Panc1 (cell line): ENCODE measurements around the gene ADH7. TPM values are rescaled to one million over a fixed set of nuclear protein-coding genes. Genes with fewer than 3 reads are reported as not detected.

Source experiments
- ATAC-seq: fragments of 200-7000 bp; cut with Tn5 transposase; 2 replicates; pipeline ENCODE4 v1.9.1; 2020; ENCODE audit warnings: mild to moderate bottlenecking, moderate library complexity
- BruUV-seq: library from RNA; stranded (reverse); fragments of 400-500 nt; replicated peaks from 2 replicates; lab custom pipeline; 2021; lab: Mats Ljungman, UMichigan
- CTCF ChIA-PET: fragments of 300-600 bp; sonication (Branson Sonifier 250); formaldehyde crosslinking; loops from one replicate; lab custom pipeline; 2022; ENCODE audit warnings: antibody characterized with exemption; lab: Charles Lee
- POLR2A ChIA-PET: fragments of 300-600 bp; sonication (Branson Sonifier 250); formaldehyde crosslinking; loops from one replicate; lab custom pipeline; 2022; ENCODE audit warnings: antibody characterized with exemption; lab: Charles Lee
- DNase-seq: peaks from one replicate; pipeline ENCODE4 v3.0.0-alpha.2; 2010; ENCODE audit warnings: low read depth, low spot score
- H3K27ac ChIP-seq: 2 replicates; pipeline ENCODE4 v1.5.1; 2011; ENCODE audit warnings: mild to moderate bottlenecking, low read length, inconsistent platforms
- H3K27me3 ChIP-seq: fragments of 200-500 bp; sonication (Bioruptor generic); 2 replicates; pipeline ENCODE4 v1.6.0; 2014; ENCODE audit warnings: low read length, inconsistent platforms; ENCODE audit not compliant: control insufficient read depth, insufficient read depth
- H3K36me3 ChIP-seq: fragments of 200-500 bp; sonication (Bioruptor generic); 2 replicates; pipeline ENCODE4 v1.5.1; 2014; ENCODE audit warnings: inconsistent platforms, mild to moderate bottlenecking, low read length, moderate library complexity; ENCODE audit not compliant: control insufficient read depth, insufficient read depth
- H3K4me1 ChIP-seq: 2 replicates; pipeline ENCODE4 v1.5.1; 2011; ENCODE audit warnings: inconsistent platforms, mild to moderate bottlenecking, low read length, moderate library complexity; ENCODE audit not compliant: control insufficient read depth, insufficient read depth
- H3K4me3 ChIP-seq, 2 experiments: 2 replicates each; pipeline ENCODE4 v1.5.1; 2011 to 2012; ENCODE audit warnings: low read depth in 2 of 2, low read length in 2 of 2, mild to moderate bottlenecking in 2 of 2, inconsistent platforms in 1 of 2, moderate library complexity in 1 of 2
- H3K9me3 ChIP-seq: fragments of 200-500 bp; sonication (Bioruptor generic); 2 replicates; pipeline ENCODE4 v1.5.1; 2014; ENCODE audit warnings: low read depth, mild to moderate bottlenecking, inconsistent platforms, low read length, moderate library complexity; ENCODE audit not compliant: control insufficient read depth, insufficient read depth
- POLR2AphosphoS5 ChIP-seq: IDR thresholded peaks from 2 replicates; pipeline ENCODE4 v1.6.1; 2012; ENCODE audit warnings: mild to moderate bottlenecking, low read depth, low read length, moderate library complexity
- SIN3A ChIP-seq: IDR thresholded peaks from 2 replicates; pipeline ENCODE4 v1.6.1; 2012; ENCODE audit warnings: low read depth, mild to moderate bottlenecking, low read length, moderate library complexity, borderline replicate concordance; ENCODE audit not compliant: insufficient read depth
- TCF7L2 ChIP-seq: IDR thresholded peaks from 2 replicates; pipeline ENCODE4 v1.6.1; 2011; ENCODE audit warnings: mild to moderate bottlenecking, low read depth, low read length, inconsistent platforms
- in situ Hi-C: cut with HindIII; loops from 2 replicates; pipeline ENCODE4 v1.10.0; 2016; ENCODE audit warnings: low sequenced_read_pairs, low pct_unique_long_range_greater_than_20kb
- intact Hi-C: fragments of 100-400 bp; cut with micrococcal nuclease; formaldehyde crosslinking; loops from one replicate; pipeline ENCODE4 v1.10.0; 2022; ENCODE audit not compliant: unreplicated experiment
- total RNA-seq: library from RNA; stranded (reverse); gene quantifications from one replicate; pipeline ENCODE4 v1.2.1, GENCODE V29; 2021; ENCODE audit not compliant: unreplicated experiment
- TF ChIP-seq, protein P1 (sequence below): fragments of 450-650 bp; IDR thresholded peaks from 2 replicates; pipeline ENCODE4 v1.5.1; 2017; ENCODE audit warnings: mild to moderate bottlenecking
- TF ChIP-seq, protein P2 (sequence below), 2 experiments: IDR thresholded peaks; 2 replicates each; pipeline ENCODE4 v1.6.1; 2011 to 2012; ENCODE audit warnings: low read depth in 2 of 2, control low read depth in 1 of 2, low read length in 1 of 2, mild to moderate bottlenecking in 1 of 2, moderate library complexity in 1 of 2; ENCODE audit not compliant: insufficient read depth in 1 of 2

The ADH7 gene
- total RNA-seq, 1 experiment from 2014 or later = not detected

DNA sequence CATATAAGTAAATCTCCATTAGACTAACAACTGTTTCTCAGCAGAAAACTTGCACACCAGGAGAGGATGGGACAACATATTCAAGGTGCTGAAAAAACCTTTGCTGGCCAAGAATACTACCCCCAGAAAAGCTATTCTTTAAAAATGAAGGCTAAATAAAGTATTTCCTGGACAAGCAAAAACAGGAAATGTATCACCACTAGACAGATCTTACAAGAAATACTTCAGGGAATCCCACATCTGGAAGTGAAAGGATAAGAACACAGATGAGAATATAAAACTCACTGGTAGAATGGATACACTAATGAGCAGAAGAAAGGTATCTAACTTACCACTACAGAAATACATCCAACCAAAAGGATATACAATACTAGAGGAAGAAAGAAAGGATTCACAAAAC lies 55.6 kb downstream of the ADH7 start:
- Histone ChIP-seq H3K27me3 (no peaks in the 10 kb centered on the region), H3K4me1 (no peaks in the 10 kb centered on the region), H3K4me3 (no peak overlapping the region), H3K36me3 (no peaks in the 10 kb centered on the region), H3K9me3 (no peaks in the 10 kb centered on the region), H3K27ac (no peak overlapping the region)
- CTCF ChIA-PET = no interaction called here
- in situ Hi-C loops (no loop called here), intact Hi-C loops (no loop called here)
- no peak for ATAC-seq
- POLR2A ChIA-PET = no interaction called here
- BruUV-seq = no TSS peak
- TF ChIP-seq TCF7L2 = no peak
- TF ChIP-seq, protein P1, sequence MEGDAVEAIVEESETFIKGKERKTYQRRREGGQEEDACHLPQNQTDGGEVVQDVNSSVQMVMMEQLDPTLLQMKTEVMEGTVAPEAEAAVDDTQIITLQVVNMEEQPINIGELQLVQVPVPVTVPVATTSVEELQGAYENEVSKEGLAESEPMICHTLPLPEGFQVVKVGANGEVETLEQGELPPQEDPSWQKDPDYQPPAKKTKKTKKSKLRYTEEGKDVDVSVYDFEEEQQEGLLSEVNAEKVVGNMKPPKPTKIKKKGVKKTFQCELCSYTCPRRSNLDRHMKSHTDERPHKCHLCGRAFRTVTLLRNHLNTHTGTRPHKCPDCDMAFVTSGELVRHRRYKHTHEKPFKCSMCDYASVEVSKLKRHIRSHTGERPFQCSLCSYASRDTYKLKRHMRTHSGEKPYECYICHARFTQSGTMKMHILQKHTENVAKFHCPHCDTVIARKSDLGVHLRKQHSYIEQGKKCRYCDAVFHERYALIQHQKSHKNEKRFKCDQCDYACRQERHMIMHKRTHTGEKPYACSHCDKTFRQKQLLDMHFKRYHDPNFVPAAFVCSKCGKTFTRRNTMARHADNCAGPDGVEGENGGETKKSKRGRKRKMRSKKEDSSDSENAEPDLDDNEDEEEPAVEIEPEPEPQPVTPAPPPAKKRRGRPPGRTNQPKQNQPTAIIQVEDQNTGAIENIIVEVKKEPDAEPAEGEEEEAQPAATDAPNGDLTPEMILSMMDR = no peak
- TF ChIP-seq, protein P2, sequence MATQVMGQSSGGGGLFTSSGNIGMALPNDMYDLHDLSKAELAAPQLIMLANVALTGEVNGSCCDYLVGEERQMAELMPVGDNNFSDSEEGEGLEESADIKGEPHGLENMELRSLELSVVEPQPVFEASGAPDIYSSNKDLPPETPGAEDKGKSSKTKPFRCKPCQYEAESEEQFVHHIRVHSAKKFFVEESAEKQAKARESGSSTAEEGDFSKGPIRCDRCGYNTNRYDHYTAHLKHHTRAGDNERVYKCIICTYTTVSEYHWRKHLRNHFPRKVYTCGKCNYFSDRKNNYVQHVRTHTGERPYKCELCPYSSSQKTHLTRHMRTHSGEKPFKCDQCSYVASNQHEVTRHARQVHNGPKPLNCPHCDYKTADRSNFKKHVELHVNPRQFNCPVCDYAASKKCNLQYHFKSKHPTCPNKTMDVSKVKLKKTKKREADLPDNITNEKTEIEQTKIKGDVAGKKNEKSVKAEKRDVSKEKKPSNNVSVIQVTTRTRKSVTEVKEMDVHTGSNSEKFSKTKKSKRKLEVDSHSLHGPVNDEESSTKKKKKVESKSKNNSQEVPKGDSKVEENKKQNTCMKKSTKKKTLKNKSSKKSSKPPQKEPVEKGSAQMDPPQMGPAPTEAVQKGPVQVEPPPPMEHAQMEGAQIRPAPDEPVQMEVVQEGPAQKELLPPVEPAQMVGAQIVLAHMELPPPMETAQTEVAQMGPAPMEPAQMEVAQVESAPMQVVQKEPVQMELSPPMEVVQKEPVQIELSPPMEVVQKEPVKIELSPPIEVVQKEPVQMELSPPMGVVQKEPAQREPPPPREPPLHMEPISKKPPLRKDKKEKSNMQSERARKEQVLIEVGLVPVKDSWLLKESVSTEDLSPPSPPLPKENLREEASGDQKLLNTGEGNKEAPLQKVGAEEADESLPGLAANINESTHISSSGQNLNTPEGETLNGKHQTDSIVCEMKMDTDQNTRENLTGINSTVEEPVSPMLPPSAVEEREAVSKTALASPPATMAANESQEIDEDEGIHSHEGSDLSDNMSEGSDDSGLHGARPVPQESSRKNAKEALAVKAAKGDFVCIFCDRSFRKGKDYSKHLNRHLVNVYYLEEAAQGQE (IDR thresholded peaks at IDR 0.05; ENCODE audit: insufficient read depth in 1 of 2, low read depth in 2 of 2, low read length in 1 of 2) = no peak
- no peak for TF ChIP-seq SIN3A
- no peak for TF ChIP-seq POLR2AphosphoS5
- no peak for DNase-seq

- DNase-seq (no peak), ATAC-seq (no peak)
- CTCF ChIA-PET = no interaction called here
- no TSS peak for BruUV-seq
- H3K4me3 ChIP-seq = no peak overlapping the region
- no peaks in the 10 kb centered on the region for H3K9me3 ChIP-seq
- H3K27ac ChIP-seq = no peak overlapping the region
- TF ChIP-seq POLR2AphosphoS5 = no peak
- no peak for TF ChIP-seq TCF7L2
- TF ChIP-seq, protein P1 = no peak
- TF ChIP-seq SIN3A = no peak
- TF ChIP-seq, protein P2 (IDR thresholded peaks at IDR 0.05; ENCODE audit: insufficient read depth in 1 of 2, low read depth in 2 of 2, low read length in 1 of 2) = no peak
- POLR2A ChIA-PET = no interaction called here
- in situ Hi-C loops (no loop called here), intact Hi-C loops (no loop called here)
- no peaks in the 10 kb centered on the region for H3K36me3 ChIP-seq
- no peaks in the 10 kb centered on the region for H3K27me3 ChIP-seq
- H3K4me1 ChIP-seq = no peaks in the 10 kb centered on the region
Observed at GRCh38 chr4:99378876-99379275, 56.3 kb downstream of the ADH7 start.
